OCI-LY1 (cell line): ENCODE measurements around the gene TNFSF9.

Source experiments
- H2AFZ ChIP-seq: fragments of 200-600 bp; sonication (generic), shearing (Covaris generic); 2 replicates; pipeline ENCODE4 v1.6.0; 2014; ENCODE audit warnings: antibody characterized with exemption, mild to moderate bottlenecking, low read length
- H3F3A ChIP-seq: fragments of 200-600 bp; sonication (generic), shearing (Covaris generic); 2 replicates; pipeline ENCODE4 v1.6.0; 2014; ENCODE audit warnings: mild to moderate bottlenecking, antibody characterized with exemption, low read length, moderate library complexity; ENCODE audit not compliant: insufficient read depth
- H3K27ac ChIP-seq: fragments of 200-600 bp; sonication (generic); 2 replicates; pipeline ENCODE4 v1.5.1; 2014; ENCODE audit warnings: low read length, mixed run types, mild to moderate bottlenecking, low read depth; ENCODE audit not compliant: poor library complexity, severe bottlenecking
- H3K27me3 ChIP-seq: fragments of 200-600 bp; sonication (generic); 2 replicates; pipeline ENCODE4 v1.6.0; 2014; ENCODE audit warnings: antibody characterized with exemption, mild to moderate bottlenecking, low read length, moderate library complexity; ENCODE audit not compliant: insufficient read depth
- H3K36me3 ChIP-seq: fragments of 200-600 bp; sonication (generic); 2 replicates; pipeline ENCODE4 v1.6.1; 2014; ENCODE audit warnings: mild to moderate bottlenecking, antibody characterized with exemption, low read length, moderate library complexity, mixed read lengths; ENCODE audit not compliant: insufficient read depth
- H3K4me1 ChIP-seq: fragments of 200-600 bp; sonication (generic); 2 replicates; pipeline ENCODE4 v1.5.1; 2014; ENCODE audit warnings: mild to moderate bottlenecking, low read length, moderate library complexity; ENCODE audit not compliant: insufficient read depth, severe bottlenecking
- H3K4me2 ChIP-seq: fragments of 200-600 bp; sonication (generic), shearing (Covaris generic); 2 replicates; pipeline ENCODE4 v1.6.1; 2014; ENCODE audit warnings: low read length
- H3K4me3 ChIP-seq: fragments of 200-600 bp; sonication (generic); 2 replicates; pipeline ENCODE4 v1.5.1; 2014; ENCODE audit warnings: low read length, low read depth, mild to moderate bottlenecking, mixed read lengths; ENCODE audit not compliant: poor library complexity, severe bottlenecking
- H3K79me2 ChIP-seq: fragments of 200-600 bp; shearing (Covaris generic); 2 replicates; pipeline ENCODE4 v1.6.1; 2016; ENCODE audit warnings: mixed run types, low read length, mixed read lengths; ENCODE audit not compliant: insufficient read depth
- H3K9ac ChIP-seq: fragments of 200-600 bp; sonication (generic), shearing (Covaris generic); 2 replicates; pipeline ENCODE4 v1.6.1; 2014; ENCODE audit warnings: mild to moderate bottlenecking, low read length, mixed read lengths
- H3K9me2 ChIP-seq: fragments of 200-600 bp; sonication (generic), shearing (Covaris generic); 2 replicates; pipeline ENCODE4 v1.6.1; 2014; ENCODE audit warnings: low read depth, mild to moderate bottlenecking, low read length, mixed read lengths
- H3K9me3 ChIP-seq: fragments of 200-600 bp; shearing (Covaris generic); 2 replicates; pipeline ENCODE4 v1.6.1; 2014; ENCODE audit warnings: low read length, mixed read lengths
- H4K20me1 ChIP-seq: fragments of 200-600 bp; sonication (generic), shearing (Covaris generic); 2 replicates; pipeline ENCODE4 v1.6.0; 2016; ENCODE audit warnings: mild to moderate bottlenecking, low read length; ENCODE audit not compliant: insufficient read depth
- CTCF ChIP-seq: fragments of 200-600 bp; sonication (generic), shearing (Covaris generic); IDR thresholded peaks from 2 replicates; pipeline ENCODE4 v1.5.1; 2017; ENCODE audit warnings: mild to moderate bottlenecking, antibody characterized with exemption, low read length, moderate library complexity, mixed read lengths
- EZH2 ChIP-seq: fragments of 200-600 bp; sonication (generic), shearing (Covaris generic); IDR thresholded peaks from 2 replicates; pipeline ENCODE4 v1.8.0; 2017; ENCODE audit warnings: borderline replicate concordance, mixed run types, mild to moderate bottlenecking, antibody characterized with exemption, low read length, moderate library complexity, mixed read lengths

Gene TNFSF9

GRCh38 chr19:6568816-6569215, 38.0 kb downstream of the TNFSF9 start:
- peaks cover 22% of the 10 kb centered on the region; the same call in 1 of the 2 replicates for H3K9me3 ChIP-seq
- H2AFZ ChIP-seq = no peak overlapping the region
- no peak overlapping the region for H3K27ac ChIP-seq
- H3F3A ChIP-seq = no peaks in the 10 kb centered on the region
- H3K4me1 ChIP-seq = peaks cover 14% of the 10 kb centered on the region
- peaks cover 4% of the 10 kb centered on the region; the same call in 1 of the 2 replicates for H3K27me3 ChIP-seq
- H3K4me2 ChIP-seq = no peak overlapping the region
- H4K20me1 ChIP-seq = no peaks in the 10 kb centered on the region
- no peak overlapping the region for H3K4me3 ChIP-seq
- H3K9me2 ChIP-seq = no peaks in the 10 kb centered on the region
- no peaks in the 10 kb centered on the region for H3K79me2 ChIP-seq
- no peak overlapping the region for H3K9ac ChIP-seq
- TF ChIP-seq EZH2 (no peak), CTCF (no peak)
- H3K36me3 ChIP-seq = no peaks in the 10 kb centered on the region; the same call in 1 of the 2 replicates

GRCh38 chr19:6570764-6571163, 39.9 kb downstream of the TNFSF9 start:
- Histone ChIP-seq H4K20me1 (no peaks in the 10 kb centered on the region), H3K9ac (no peak overlapping the region), H3F3A (no peaks in the 10 kb centered on the region), H3K79me2 (no peaks in the 10 kb centered on the region), H3K27ac (no peak overlapping the region), H3K4me1 (peaks cover 29% of the 10 kb centered on the region), H3K9me2 (no peaks in the 10 kb centered on the region), H3K4me3 (no peak overlapping the region), H3K9me3 (peaks cover 17% of the 10 kb centered on the region; the same call in 1 of the 2 replicates), H2AFZ (no peak overlapping the region), H3K36me3 (no peaks in the 10 kb centered on the region; the same call in 1 of the 2 replicates), H3K4me2 (no peak overlapping the region), H3K27me3 (no peaks in the 10 kb centered on the region; the same call in 1 of the 2 replicates)
- TF ChIP-seq EZH2 = no peak
- no peak for TF ChIP-seq CTCF

GRCh38 chr19:6571167-6571566, 40.3 kb downstream of the TNFSF9 start:
- Histone ChIP-seq H3K4me2 (no peak overlapping the region), H3K4me1 (peaks cover 33% of the 10 kb centered on the region), H3F3A (no peaks in the 10 kb centered on the region), H3K27me3 (no peaks in the 10 kb centered on the region; the same call in 1 of the 2 replicates), H3K4me3 (no peak overlapping the region), H3K9me3 (peaks cover 16% of the 10 kb centered on the region; the same call in 1 of the 2 replicates), H3K27ac (no peak overlapping the region), H3K36me3 (no peaks in the 10 kb centered on the region; the same call in 1 of the 2 replicates), H3K9ac (no peak overlapping the region), H3K79me2 (no peaks in the 10 kb centered on the region), H4K20me1 (no peaks in the 10 kb centered on the region), H3K9me2 (no peaks in the 10 kb centered on the region), H2AFZ (no peak overlapping the region)
- TF ChIP-seq CTCF (no peak), EZH2 (no peak)
